ENCODE data around the gene TMEM183A. TPM values are rescaled to one million over a fixed set of nuclear protein-coding genes. Genes with fewer than 3 reads are reported as not detected.

The TMEM183A gene
- total RNA-seq, 5 donors from 2014 or later (not counting 1 experiment from before 2014, with no cell fraction given): 67.5 to 124 (median 68.4) TPM

- Mint-ChIP-seq H3K9me3 (no peaks in the 10 kb centered on the region), H3K36me3 (no peaks in the 10 kb centered on the region), H3K4me3 (no peak overlapping the region), H3K4me1 (peaks cover 5 to 11% (median 6%) of the 10 kb centered on the region in 3 donors), H3K27ac (no peak overlapping the region), H3K27me3 (peaks cover 40 to 43% of the 10 kb centered on the region in 2 donors)
- ChIA-PET CTCF (no interaction called here), POLR2A (interaction anchor here in 1 of 2 donors (0.5 kb wide), 1 partner anchor 687 kb away, joined by 3 read pairs; no protein-coding TSS in a partner anchor)
- H3K9me3 ChIP-seq: no peaks in the 10 kb centered on the region
- H3K27ac ChIP-seq (ENCODE audit: low read length): no peak overlapping the region
- peaks cover 0 to 11% of the 10 kb centered on the region in 2 experiments for H3K4me1 ChIP-seq (ENCODE audit: control insufficient read depth in 1 of 2, extremely low read depth in 1 of 2, insufficient read depth in 2 of 2, low read length in 2 of 2)
- ATAC-seq (replicated peaks in 1 of 4) (no peak), DNase-seq (no peak)
- no peak overlapping the region for H3K4me3 ChIP-seq (ENCODE audit: control insufficient read depth in 1 of 2, extremely low read depth in 1 of 2, low read length in 1 of 2)
- 80% methylated on average over 3 of the region's 3 CpGs for WGBS (ENCODE audit: insufficient coverage)
- no peaks in the 10 kb centered on the region for H3K36me3 ChIP-seq (ENCODE audit: control insufficient read depth in 2 of 2, extremely low read depth in 1 of 2, insufficient read depth in 1 of 2, low read length in 1 of 2)
- H3K27me3 ChIP-seq (replicated peaks in 1 of 2; ENCODE audit: control insufficient read depth in 2 of 2, extremely low read depth in 1 of 2, insufficient read depth in 2 of 2, low read length in 1 of 2): peaks cover 0 to 37% of the 10 kb centered on the region in 2 experiments
These were observed 65.7 kb downstream of the TMEM183A start for GRCh38 chr1:203072911-203073310.

GRCh38 chr1:203073469-203073868 is 66.3 kb downstream of the TMEM183A start:
- peaks cover 5 to 11% (median 6%) of the 10 kb centered on the region in 3 donors for H3K4me1 Mint-ChIP-seq

More at GRCh38 chr1:203073469-203073868, 66.3 kb downstream of the TMEM183A start:
- WGBS (ENCODE audit: insufficient coverage): 94% methylated on average over 2 of the region's 2 CpGs
- no peak for DNase-seq
- peaks cover 0 to 11% of the 10 kb centered on the region in 2 experiments for H3K4me1 ChIP-seq (ENCODE audit: control insufficient read depth in 1 of 2, extremely low read depth in 1 of 2, insufficient read depth in 2 of 2, low read length in 2 of 2)
- no peak for ATAC-seq (replicated peaks in 1 of 4)
- CTCF ChIA-PET: no interaction called here
- H3K4me3 Mint-ChIP-seq: no peak overlapping the region
- H3K27me3 Mint-ChIP-seq: peaks cover 44 to 47% of the 10 kb centered on the region in 2 donors
- no peak overlapping the region for H3K27ac ChIP-seq (ENCODE audit: low read length)
- POLR2A ChIA-PET: no interaction called here
- no peak overlapping the region for H3K4me3 ChIP-seq (ENCODE audit: control insufficient read depth in 1 of 2, extremely low read depth in 1 of 2, low read length in 1 of 2)
- H3K36me3 ChIP-seq (ENCODE audit: control insufficient read depth in 2 of 2, extremely low read depth in 1 of 2, insufficient read depth in 1 of 2, low read length in 1 of 2): no peaks in the 10 kb centered on the region
- H3K9me3 Mint-ChIP-seq: no peaks in the 10 kb centered on the region
- H3K27me3 ChIP-seq (replicated peaks in 1 of 2; ENCODE audit: control insufficient read depth in 2 of 2, extremely low read depth in 1 of 2, insufficient read depth in 2 of 2, low read length in 1 of 2): peaks cover 0 to 41% of the 10 kb centered on the region in 2 experiments
- H3K9me3 ChIP-seq: no peaks in the 10 kb centered on the region
- H3K27ac Mint-ChIP-seq: no peak overlapping the region
- no peaks in the 10 kb centered on the region for H3K36me3 Mint-ChIP-seq

Other genes starting within 250 kb of the TMEM183A start
- 10 to 100 TPM; 46.3 to 71.7 (median 56.5) TPM for gene KDM5B, start 199.0 kb upstream of the TMEM183A start, total RNA-seq
- gene PCAT6, start 196.4 kb upstream of the TMEM183A start, total RNA-seq: 1 to 10 TPM in 2 of 5 donors, under 1 TPM in 2, not detected in 1; 0.44 to 1.5 (median 0.79) TPM
- gene RABIF, start 118.2 kb upstream of the TMEM183A start, total RNA-seq: 10 to 100 TPM in 4 of 5 donors, 1 to 10 TPM in 1; 9.2 to 18.3 (median 15.6) TPM
- 10 to 100 TPM; 18.8 to 22.7 (median 22.0) TPM for gene KLHL12, start 80.1 kb upstream of the TMEM183A start, total RNA-seq
- 10 to 100 TPM; 50.3 to 70.1 (median 53.7) TPM for gene ADIPOR1, start 49.1 kb upstream of the TMEM183A start, total RNA-seq
- gene CYB5R1, start 40.1 kb upstream of the TMEM183A start, total RNA-seq: 10 to 100 TPM; 37.5 to 44.0 (median 40.0) TPM
- 1 to 10 TPM in 4 of 5 donors, under 1 TPM in 1; 0.66 to 2.0 (median 1.7) TPM for gene PPFIA4, start 19.1 kb downstream of the TMEM183A start, total RNA-seq
- not detected for gene MYOG, start 78.6 kb downstream of the TMEM183A start, total RNA-seq
- gene ADORA1, start 120.4 kb downstream of the TMEM183A start, total RNA-seq: not detected
- gene MYBPH, start 168.5 kb downstream of the TMEM183A start, total RNA-seq: not detected
- under 1 TPM in 2 of 5 donors, not detected in 3; 0.20 to 0.30 TPM for gene CHI3L1, start 179.3 kb downstream of the TMEM183A start, total RNA-seq
- 1 to 10 TPM in 2 of 5 donors, under 1 TPM in 2, not detected in 1; 0.12 to 2.3 (median 0.92) TPM for gene CHIT1, start 222.3 kb downstream of the TMEM183A start, total RNA-seq

Measured in T-cell (primary cell).